Measurements from ENCODE around the gene EPB41L4B.

DNA sequence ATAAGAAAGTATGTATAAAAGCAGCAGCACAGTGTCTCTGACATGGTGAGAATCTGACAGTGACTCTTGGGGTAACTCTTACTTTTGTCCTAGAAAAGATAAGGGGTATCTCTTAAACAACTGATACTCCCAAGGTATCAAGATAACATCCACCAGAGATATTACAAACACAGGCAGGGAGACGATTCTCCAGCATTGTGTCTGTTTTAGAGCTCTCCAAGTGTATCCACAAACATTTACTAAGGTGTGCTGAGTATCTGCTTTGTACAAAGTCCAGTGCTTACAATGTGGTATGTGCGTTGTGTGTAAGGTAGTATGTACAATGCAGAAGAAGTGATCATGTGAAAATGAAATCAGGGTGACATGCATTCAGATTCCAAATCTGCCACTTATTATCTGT lies 196.7 kb downstream of the EPB41L4B start:
- TF ChIP-seq, protein P1, sequence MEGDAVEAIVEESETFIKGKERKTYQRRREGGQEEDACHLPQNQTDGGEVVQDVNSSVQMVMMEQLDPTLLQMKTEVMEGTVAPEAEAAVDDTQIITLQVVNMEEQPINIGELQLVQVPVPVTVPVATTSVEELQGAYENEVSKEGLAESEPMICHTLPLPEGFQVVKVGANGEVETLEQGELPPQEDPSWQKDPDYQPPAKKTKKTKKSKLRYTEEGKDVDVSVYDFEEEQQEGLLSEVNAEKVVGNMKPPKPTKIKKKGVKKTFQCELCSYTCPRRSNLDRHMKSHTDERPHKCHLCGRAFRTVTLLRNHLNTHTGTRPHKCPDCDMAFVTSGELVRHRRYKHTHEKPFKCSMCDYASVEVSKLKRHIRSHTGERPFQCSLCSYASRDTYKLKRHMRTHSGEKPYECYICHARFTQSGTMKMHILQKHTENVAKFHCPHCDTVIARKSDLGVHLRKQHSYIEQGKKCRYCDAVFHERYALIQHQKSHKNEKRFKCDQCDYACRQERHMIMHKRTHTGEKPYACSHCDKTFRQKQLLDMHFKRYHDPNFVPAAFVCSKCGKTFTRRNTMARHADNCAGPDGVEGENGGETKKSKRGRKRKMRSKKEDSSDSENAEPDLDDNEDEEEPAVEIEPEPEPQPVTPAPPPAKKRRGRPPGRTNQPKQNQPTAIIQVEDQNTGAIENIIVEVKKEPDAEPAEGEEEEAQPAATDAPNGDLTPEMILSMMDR (IDR thresholded peaks at IDR 0.05): no peak
- no peak for TF ChIP-seq POLR2A (IDR thresholded peaks at IDR 0.05)

All from breast epithelium (tissue), 3 donors.